HUDEP-2 (cell line): ENCODE data around the gene SNX2.

Source experiments
- DNase-seq, 76 experiments: peaks; one replicate each; lab custom pipeline; 2025; ENCODE audit not compliant: unreplicated experiment in 76 of 76; lab: John Stamatoyannopoulos, UW

Gene SNX2

DNA sequence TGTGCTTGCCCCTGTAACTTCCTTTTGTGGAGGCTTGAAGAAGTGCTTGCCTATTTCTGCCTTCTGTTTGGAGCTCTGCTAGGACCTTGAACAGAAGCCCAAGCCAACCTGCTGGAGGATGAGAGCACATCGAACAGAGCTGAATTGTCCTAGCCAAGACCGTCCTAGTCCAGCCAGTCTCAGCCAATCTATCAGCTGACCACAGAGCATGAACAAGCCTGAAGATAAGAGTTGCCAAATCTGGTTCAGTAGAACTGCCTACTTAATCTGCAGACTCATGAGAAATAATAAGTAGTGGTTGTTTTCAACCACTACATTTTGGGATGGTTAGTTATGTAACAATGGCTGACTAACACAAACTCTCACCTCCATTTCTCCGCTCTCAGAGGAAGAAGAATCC is 4.4 kb upstream of the SNX2 start:
- DNase-seq, result peak in 8 of 76 experiments; percentile 2 to 47 (median 24)

DNA sequence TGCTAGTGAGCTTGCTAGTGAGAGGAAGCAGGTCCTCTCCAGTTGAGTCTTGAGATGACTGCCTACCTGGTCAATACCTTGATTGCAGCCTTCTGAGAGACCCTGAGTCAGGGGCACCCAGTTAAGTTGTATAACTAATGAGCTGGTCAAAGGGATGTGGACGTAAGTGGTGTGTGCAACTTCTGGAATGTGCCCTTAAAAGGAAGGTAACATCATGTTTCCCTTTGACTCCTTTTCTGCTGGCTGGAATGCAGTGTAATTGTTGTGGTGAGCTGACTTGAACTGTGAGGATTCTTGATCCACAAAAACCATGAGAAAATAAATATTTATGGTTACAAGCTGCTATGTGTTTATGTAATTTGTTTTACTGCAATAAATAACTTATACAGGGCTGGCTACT is 2.4 kb upstream of the SNX2 start:
- DNase-seq, result no peak

DNA sequence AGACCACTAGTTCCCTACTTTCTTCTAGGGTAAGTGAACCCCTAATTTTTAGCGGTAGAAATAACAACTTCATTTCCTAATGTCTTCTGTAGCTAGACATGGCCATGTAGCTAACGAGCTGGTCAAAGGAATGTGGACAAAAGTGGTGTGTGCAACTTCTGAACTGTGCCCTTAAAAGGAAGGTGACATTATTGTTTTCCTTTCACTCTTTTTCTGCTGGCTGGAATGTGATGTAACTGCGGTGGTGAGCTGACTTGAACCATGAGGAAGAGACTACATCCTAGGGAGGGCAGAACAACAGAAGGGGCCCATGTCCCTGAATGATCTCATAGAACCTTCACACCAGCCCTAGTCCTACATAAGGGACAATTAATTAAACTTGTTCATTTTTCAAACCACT is 1.3 kb upstream of the SNX2 start:
- no peak for DNase-seq

DNA sequence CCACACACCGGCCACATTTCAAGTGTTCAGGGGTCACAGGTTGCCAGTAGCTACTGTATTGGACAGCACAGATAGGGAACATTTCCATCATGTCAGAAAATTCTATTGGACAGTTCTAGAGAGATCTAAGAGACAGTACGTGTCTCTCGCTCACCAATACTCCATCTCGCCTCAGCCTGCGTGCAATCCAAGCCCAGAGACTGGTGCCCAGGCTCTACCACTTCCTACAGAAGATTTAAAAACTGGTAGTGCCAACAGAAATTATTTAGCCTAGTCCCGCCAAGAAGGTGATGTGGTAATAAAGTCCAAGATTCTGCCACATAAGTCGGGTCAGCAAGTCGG is 390 bp upstream of the SNX2 start:
- DNase-seq, result no peak

DNA sequence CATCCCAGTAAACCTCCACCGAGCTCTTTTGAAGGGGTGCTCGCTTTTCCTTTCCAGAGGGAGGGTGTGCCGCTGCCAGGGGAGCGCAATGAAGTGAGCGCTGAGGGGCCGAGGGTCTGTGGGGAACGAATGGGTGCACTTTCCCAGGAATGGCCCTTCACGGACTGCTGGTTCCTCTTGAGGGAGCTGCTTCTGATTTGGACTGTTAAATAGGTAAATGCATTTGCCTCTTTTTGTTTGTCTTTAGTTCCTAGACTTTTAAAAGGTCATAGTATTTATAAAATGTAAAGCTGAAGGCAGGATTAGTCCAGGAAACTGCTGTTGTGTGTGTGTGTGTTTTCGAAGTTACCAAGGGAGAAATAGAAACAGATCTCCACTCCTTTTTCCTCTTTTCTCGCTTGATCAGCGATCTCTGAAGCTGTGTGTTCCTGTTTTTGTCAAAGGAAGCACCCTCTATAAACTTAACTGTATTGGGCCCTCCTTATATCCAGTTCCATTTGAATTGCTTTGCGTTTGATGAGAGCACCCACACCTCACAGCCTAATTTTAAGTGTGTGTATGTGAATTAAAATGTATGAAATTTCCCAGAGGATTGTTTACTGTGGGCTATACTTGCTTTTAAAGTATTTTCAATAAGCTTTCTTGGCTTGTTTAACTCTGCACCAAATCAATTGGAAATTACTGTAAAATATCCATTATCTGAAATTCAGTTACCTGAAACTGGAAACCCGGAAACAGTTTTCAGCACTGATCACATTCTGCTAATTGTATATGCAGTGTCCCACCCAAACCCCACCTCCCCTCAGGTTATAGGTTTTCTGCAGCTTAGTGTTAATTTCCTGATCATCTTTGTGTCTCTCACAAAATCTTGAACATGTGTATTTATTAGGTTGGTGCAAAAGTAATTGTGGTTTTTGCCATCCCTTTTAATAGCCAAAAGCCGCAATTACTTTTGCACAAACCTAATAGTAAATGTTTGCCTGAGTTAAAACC is 966 bp downstream of the SNX2 start:
- DNase-seq, result peak in 4 of 76 experiments; percentile 1 to 36 (median 21)

DNA sequence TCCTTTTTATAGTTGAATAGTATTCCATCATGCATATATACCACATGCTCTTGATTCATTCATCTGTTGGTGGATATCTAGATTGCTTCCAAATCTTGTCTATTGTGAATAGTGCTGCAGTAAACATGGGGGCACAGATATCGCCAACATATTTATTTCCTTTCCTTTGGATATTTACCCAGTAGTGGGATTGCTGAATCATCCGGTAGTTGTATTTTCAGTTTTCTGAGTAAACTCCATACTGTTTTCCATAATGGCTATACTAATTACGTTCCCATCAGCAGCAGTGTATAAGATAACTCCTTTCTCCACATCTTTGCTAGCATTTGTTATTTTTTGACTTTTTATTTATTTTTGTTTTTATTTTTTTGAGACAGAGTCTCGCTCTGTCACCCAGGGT is 3.3 kb downstream of the SNX2 start:
- no peak for DNase-seq

DNA sequence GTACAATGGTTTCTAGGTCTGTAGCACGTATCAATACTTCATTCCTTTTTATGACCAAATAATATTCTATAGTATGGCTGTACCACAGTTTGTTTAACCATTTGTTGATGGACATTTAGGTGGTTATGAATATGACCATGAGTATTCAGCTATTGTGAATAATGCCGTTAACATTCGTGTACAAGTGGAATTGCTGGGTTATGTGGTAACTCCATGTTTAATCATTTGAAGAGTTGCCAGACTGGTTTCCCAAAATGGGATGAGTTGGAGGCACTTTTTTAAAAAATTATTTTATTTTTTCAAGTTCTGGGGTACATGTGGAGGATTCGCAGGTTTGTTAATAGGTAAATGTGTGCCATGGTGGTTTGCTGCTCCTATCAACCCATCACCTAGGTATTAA is 4.6 kb downstream of the SNX2 start:
- DNase-seq, result no peak

DNA sequence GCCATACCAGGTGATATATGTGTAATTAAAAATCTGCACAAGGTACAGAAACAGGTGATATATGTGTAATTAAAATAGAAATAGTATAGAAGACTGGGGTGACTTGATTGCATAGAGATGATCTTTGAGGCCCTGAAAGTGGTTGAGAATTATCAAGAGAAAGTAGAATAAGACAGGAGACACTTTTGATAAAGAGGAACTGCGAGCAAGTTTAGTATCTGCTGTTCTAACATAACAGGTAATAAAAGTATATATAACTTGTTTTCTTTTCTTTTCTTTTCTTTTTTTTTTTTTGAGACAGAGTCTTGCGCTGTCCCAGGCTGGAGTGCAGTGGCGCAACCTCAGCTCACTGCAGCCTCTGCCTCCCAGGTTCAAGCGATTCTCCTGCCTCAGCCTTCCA is 5.4 kb downstream of the SNX2 start:
- no peak for DNase-seq

DNA sequence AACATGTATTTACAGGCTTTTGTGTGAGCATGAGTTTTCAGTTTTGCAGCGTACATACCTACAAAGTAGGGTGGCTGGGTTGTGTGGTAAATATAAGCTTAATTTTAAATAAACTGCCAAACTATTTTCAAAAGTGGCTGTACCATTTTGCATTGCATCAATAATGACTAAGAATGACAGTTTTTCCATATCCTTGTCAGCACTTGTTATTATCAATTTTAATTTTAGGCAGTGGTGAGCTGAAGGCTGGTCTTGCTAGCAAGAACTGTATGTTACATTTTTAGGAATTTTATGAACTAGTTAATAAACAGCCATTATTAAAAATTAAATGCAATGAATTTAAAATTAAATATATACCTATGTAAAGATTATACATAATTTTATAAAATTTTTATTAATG is 6.6 kb downstream of the SNX2 start:
- no peak for DNase-seq

DNA sequence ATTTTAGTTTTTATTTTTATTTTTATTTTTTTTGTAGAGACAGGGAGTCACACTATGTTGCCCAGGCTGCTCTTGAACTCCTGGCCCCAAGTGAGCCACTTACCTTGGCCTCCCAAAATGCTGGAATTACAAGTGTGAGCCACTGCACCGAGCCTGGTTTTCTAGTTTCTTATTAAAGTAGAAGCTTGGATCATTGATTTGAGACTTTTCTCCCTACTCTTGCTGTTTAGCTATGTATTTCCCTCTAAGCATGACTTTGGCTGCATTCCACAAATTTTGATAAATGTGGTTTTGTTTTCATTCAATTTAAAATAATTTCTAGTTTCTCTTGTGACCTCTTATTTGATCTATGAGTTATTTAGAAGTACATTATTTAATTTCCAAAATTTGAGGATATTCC is 10.4 kb downstream of the SNX2 start:
- no peak for DNase-seq

DNA sequence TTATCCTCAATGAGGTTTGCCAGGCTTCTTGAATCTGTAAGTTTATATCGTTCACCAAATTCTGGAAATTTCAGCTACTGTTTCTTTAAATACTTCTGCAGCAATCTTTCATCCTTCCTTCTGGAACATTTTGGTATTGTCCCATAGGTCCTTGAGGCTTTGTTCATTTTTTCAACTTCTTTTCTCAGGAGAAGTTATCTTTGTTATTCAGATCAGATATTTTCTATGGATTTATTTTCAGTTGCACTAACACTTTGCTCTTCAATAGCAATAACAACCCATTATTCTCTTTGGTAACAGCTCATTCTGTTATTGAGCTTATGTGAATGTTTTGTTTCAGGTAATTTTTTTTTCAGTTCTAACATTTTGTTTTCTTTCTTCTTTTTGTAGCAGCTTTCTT is 13.5 kb downstream of the SNX2 start:
- DNase-seq, result no peak

DNA sequence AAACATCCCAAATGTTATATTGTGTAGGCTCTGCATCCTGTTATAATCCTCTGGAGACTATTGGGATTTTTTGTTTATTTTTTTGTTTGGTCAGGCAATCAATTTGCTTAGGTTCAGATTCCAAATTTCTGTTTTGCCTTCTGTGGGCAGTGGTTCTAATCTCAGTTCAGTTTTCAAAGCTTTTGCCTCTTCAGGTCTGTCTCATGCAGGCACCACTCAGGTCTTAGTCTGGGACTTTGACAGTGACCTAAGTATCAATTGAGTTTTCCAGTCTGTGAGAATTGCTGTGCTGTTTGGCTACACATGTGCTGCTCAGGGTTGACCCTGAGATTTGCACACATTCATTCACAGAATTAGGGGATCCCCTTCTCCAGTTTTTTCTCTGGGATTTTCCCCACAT is 14.1 kb downstream of the SNX2 start:
- DNase-seq, result no peak

DNA sequence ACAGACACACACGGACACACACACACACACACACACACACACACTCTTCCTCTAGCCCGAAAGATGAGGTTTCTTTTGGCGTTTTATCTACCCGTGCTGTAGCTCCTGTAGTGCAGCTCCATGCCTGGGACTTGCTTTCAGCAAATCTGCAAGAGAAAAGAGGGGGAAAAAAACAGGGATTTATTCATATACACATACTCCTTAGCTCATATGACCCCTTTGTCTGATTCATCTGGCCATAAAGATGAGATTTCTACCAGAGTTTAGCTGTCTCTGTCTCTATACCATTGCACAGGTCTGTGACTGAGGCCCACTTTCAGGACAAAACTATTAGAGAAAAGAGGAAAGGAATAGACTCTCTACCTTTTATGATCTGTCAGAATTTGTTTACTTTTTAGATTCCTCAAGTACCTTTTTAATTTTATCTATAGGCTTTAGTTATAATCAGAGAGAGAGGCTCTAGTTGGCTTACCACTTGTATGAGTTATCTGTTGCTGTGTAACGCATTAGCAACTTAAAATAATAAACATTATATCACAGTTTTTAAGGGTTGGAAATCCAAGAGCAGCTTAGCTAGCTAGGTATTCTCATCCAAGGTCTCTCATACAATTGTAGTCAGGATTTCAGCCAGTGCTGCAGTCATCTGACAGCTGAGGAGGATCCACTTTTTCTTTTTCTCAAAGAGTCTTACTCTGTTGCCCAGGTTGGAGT is 14.7 kb downstream of the SNX2 start:
- no peak for DNase-seq

DNA sequence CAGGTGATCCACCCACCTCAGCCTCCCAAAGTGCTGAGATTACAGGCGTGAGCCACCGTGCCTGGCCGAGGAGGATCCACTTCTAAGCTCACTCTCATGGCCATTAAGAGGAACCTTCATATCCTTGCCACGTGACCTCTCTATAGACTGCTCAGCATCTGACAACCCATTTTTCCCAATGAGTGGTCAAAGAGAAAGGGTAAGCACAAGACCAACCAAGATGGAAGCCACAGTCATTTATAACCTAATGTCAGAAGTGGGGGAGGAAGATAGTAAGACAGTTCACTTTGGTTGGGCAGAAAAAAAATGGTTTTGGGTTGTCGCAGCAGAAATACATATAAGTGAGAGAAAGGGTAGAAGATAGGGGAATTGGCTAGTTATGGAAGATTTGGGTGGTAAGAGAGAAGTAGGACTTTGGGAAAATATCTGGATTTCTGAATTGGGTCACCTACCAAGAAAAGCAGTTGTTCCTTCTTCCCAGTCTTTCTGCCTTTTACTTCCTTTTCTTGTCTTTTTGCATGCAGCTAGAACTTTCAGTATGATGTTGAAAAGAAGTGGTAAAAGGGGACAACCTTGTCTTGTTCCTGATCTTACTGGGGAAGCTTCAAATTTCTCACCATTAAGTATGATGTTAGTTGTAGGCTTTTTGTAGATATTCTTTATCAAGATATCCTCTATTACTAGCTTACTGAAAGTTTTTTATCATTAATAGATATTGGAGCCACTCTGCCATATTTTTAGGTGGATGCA is 15.6 kb downstream of the SNX2 start:
- no peak for DNase-seq

DNA sequence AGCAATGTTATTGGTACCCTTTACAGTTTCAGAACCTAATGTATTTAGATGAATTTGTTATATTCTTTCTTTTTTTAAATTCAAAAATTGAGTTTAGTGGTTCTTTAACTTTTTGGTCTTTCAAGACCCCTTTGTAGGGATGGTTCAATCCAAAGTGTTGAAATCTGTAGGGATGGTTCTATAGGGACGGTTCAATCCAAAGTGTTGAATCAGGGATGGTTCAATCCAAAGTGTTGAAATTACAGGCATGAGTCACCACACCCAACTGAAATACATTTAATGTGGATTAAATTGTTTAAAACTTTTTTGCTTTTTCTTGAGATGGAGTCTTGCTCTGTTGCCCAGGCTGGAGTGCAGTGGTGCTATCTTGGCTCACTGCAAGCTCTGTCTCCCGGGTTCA is 30.6 kb downstream of the SNX2 start:
- no peak for DNase-seq

DNA sequence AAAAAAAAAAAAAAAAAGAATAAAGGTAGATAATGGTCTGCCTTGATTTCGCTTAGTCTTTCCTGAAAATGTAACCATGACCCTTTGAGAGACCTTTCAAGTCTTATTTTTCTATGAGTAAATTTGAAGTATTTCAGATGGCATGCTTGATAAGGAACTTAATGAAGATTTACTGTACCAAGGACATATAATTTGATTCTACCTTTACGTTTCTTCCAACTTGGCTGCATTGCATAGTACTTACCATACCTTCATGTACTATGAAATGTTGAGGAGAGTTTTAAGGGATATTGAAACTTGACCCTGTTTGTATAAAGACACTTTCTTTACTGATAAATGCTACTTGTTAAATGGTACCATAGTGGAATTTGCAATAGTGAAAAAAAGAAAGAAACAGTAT is 35.5 kb downstream of the SNX2 start:
- no peak for DNase-seq

DNA sequence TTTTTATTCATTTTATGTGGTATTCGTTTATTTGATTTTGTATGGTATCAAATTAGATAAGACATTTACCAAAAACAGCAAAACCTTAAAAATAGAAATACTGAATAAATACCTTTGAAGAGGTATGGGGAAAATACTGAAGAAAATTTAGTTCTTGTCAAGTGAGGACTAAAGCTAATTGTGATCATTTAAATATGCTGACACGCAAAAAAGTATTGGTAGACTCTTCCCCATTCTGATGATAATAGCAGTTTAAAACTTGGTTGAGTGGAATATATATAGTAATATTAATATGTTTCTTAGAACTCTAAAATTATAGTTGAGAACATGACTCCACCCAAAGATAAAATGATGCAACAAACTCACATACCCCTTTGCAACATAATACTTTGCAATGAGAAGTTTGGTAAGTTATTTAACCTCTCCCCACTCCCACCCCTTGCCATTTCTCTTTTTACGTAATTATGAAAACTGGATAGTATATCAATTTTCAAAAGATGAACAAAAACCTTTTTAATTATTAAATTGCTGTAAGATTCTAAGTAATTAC is 40.4 kb downstream of the SNX2 start:
- DNase-seq, result no peak

DNA sequence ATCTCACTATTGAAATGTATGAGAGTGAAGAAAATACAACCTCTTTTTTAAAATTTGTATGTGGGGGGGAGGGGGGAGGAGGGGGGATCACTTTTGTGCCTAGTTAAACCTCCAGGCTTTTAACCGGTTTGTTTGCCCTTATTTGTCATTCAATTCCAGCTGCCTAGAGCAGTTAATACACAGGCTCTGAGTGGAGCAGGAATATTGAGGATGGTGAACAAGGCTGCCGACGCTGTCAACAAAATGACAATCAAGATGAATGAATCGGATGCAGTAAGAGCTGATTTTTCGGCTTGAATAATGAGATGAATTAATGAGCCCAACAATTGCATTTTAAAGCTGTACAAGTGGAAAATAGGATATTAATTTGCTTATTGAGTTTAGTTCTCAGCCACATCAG is 41.9 kb downstream of the SNX2 start:
- DNase-seq, result no peak

DNA sequence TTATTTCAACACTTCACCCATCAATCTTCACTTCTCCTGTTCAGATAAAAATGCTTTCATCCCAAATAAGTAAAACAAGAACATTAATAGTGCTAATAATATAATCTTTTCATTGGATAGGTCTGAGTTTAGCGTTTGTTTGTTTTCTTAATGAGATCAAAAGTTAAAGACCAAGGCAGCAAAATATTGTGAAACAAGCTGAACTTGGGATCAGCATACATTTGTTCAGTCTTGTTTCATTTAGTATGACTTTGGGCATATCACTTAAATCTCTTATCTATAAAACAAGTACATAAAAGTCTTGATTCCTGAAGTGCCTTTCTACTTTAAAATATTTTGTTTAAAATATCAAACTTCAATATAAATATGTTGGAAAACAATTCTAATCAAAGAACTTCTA is 57.1 kb downstream of the SNX2 start:
- DNase-seq, result no peak

DNA sequence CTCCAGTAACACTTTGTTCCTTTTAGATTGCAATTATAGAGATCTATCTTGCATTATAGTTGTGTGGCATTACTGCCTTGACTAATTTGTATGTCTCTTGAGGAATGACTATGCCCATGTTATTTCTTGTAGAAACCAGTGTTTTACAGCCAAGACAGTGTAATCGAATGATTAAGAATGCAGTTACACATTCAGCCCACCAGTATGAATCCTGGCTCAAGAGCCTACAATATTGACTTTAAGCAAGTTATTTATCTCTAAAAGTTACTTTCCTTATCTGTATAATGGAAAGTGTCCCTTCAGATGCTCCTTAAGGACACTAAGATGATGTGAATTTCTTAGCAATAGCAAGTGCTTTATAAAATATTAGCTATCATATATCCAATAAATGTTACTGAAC is 60.8 kb downstream of the SNX2 start:
- no peak for DNase-seq

DNA sequence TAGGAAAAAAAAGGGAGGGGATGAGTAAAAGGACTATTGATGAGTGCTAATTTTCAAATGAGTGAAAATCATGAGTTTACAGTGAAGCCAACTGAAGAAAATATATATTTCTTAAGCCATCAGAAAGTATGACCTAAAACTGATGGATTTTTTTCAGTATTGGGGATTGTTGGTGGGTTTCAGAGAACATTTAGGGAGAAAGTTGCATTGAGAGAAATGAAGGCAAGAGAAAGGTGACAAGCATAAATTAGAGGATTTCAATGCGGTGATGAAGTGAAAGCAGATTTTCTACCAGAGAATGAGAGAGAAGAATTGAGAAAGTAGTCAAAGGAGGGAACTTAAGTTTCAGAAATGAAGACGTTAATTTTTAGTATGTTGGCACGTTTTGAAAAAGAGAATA is 62.1 kb downstream of the SNX2 start:
- no peak for DNase-seq
